Measurements from ENCODE around the gene NPY4R2.
"Not testable (repeated sequence)": the region's sequence is repeated elsewhere in the genome, so short reads cannot be mapped to it uniquely, and the experiment has no call there.

DNA sequence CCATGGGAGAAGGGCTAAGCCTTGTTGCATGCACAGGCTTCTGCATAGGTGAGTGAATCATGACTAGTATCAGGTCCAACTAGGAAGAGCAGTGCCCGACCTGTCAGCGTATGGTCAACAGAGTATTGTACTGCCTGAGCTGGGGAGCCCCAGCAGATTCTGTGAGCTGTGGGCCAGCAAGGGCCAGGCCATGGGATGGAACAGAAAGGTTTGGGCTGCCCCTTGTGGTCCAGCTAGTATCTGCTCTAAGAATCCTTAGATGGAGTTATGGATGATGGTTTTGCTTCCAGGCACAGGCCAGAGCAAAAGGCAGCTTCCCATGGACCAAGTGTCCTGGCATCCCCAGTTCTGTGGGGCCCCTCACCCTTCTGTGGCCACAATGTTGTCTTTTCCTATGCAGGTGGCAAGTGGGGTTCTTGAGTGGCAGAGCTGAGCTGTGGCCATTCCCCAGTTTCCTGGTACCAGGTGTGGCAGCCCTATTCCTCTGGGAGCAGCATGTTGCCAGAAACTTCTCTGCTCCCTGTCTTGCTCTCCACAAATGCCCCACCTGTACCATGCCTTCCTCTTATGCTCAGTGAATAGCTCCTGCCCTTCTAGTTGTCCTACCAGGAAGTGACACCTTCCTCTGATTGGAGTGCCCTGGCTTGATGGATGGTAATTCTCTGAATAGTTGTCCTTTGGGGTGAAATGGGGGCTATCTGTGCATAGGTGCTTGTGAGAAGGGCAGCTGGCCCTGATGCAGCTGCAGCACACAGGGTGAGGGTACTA lies 25.8 kb upstream of the NPY4R2 start:
- TF ChIP-seq, protein P1, sequence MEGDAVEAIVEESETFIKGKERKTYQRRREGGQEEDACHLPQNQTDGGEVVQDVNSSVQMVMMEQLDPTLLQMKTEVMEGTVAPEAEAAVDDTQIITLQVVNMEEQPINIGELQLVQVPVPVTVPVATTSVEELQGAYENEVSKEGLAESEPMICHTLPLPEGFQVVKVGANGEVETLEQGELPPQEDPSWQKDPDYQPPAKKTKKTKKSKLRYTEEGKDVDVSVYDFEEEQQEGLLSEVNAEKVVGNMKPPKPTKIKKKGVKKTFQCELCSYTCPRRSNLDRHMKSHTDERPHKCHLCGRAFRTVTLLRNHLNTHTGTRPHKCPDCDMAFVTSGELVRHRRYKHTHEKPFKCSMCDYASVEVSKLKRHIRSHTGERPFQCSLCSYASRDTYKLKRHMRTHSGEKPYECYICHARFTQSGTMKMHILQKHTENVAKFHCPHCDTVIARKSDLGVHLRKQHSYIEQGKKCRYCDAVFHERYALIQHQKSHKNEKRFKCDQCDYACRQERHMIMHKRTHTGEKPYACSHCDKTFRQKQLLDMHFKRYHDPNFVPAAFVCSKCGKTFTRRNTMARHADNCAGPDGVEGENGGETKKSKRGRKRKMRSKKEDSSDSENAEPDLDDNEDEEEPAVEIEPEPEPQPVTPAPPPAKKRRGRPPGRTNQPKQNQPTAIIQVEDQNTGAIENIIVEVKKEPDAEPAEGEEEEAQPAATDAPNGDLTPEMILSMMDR (IDR thresholded peaks at IDR 0.05): not testable (repeated sequence)
- TF ChIP-seq EP300, POLR2A (IDR thresholded peaks at IDR 0.05): not testable (repeated sequence)

Measured in ovary (tissue), 3 donors.